HCEC 1CT (cell line): ENCODE measurements around the gene CPTP.

Experiments used
- DNase-seq: peaks from one replicate; pipeline ENCODE4 v3.0.0-alpha.2; 2017

Gene CPTP

DNA sequence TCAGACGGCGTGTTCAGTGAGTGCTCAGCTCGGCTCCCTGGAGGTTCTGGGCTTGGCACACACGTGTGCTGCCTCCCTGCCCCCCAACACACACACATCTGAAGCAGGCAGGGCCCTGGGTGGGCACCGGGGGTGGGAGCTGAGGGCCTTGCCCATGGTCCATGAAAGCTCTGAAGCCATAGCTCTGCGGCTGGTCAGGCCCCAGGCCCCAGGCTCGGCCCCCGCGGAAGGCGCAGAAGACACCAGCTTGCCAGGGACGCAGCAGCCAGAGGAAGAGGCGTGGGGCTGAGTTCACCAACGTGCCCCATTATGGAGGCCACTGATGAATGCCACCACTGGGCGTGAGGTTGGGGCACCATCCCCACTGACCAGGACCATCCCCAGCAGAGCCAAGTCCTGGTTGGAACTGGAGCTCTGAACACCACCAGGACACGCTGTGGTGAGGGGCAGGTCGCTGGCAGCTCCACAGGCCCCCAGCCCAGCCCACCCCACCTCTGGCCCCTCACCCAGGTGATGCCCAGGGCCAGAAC is 46.2 kb downstream of the CPTP start:
- no peak for DNase-seq

DNA sequence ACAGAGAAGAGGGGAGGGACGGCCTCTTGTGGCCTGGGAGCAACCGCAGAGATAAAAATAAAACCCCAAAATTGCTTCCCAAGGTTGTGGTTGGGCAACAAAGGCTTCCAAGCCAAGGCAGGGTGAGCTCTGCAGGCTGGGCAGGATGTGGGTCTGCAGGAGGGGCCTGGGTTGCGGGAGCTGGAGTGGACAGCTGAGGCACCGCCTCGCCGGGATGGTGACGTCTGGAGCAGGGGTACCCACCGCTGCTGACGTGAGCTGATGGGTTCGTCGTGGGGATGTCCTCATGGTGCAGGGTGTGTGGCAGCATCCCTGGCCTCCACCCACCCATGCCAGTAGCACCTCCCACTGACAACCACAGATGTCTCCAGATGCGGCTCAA is 46.8 kb downstream of the CPTP start:
- no peak for DNase-seq

DNA sequence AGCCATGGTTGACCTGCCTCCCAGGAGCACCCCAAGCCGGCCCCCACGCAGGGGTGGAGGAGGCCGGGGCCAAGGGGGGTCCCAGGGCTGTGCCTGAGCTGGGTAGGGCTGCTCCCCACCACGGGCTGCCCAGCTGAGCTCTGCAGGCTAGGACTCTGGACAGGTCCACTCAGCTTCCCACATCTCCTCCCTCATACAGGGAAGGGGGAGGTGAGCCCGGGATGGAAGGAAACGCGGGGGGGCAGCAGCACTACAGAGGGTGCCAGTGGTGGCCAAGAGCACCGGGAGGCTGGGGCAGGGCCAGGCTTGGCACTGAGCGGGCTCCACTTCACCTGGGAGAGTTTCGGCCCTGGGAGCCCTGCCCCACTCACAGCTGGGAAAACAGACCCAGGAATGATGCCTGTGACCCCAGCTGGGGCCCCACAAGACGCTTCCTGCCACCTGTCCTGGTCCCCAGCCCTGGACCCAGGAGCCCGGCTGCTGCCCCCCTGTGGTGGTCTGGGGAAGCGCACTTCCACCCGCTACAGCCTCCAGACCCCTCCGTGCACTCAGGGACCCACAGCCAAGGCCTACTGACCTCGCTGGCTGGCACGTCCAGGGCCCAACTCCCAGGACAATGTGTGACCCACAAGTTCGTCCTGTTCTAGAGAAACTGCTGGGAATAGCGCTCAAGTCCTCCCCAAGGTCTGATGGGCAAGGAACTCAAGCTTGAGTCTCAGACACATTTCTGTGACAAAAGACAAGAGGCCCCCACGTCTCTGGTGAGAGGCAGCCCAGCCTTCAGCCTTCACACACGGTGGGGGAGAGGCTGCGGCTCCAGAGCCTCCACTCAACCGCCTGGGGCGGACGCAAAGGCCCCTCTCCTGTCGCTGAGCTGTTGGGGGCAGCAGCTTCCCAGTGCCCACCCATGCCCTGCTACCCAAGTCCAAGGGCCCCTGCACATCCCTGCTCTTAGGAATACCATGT is 47.4 kb downstream of the CPTP start:
- DNase-seq: peak; percentile 42

- DNase-seq: no peak
Observed at GRCh38 chr1:1373051-1373814, 48.6 kb downstream of the CPTP start.

GRCh38 chr1:1373815-1374588 is 49.4 kb downstream of the CPTP start:
- DNase-seq: no peak

GRCh38 chr1:1374589-1374928 is 50.0 kb downstream of the CPTP start:
- no peak for DNase-seq

GRCh38 chr1:1374929-1375662 is 50.5 kb downstream of the CPTP start, which contains the start of gene AURKAIP1:
Gene AURKAIP1, minus strand, starts transcription at chr1:1375207. Its CDS starts 451 bp downstream, at chr1:1374756.
- peak; percentile 100 for DNase-seq

DNA sequence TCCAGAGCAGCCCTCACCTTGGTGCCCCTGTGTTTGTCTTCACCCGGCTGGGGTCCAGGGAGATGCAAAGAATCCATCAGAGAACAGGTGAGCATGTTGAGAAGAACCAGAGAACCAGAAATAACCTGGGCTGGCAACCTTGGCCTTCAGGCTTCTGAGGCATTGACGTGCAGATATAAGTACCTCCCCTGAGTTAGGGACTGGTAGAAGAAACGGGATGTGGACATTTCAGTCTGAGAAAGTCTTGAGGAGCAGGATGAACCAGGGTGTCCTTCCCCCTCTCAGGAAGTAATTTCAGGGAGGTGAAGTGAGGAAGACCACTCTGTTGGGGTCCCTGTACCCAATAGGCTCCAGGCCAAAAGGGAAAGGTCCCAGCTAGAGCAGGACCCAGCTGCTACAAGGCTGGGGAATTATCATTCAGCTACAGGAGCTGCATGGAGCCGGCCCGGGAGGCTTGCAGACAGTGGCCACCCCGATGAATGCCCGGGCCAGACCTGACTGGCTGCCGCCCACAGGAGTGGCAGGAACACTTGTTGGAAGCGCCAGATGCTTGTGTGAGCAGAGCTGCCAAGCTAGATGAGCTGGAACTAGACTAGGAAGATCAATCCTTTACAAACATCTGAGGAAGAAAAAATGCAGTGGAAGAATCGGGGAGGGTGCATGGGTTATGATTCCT is 52.1 kb downstream of the CPTP start:
- DNase-seq: no peak

- no peak for DNase-seq
Observed at GRCh38 chr1:1377540-1378205, 53.1 kb downstream of the CPTP start.
